IMR-90 (cell line): ENCODE results near the gene IDH3G. TPM values are rescaled to one million over a fixed set of nuclear protein-coding genes. Genes with fewer than 3 reads are reported as not detected.

Experiments used
- ATAC-seq: fragments of 200-7000 bp; cut with Tn5 transposase; 2 replicates; pipeline ENCODE4 v1.9.1; 2020; ENCODE audit warnings: low read depth, mild to moderate bottlenecking, moderate library complexity
- BruUV-seq: library from RNA; stranded (reverse); fragments of 400-500 nt; replicated peaks from 2 replicates; lab custom pipeline; 2021; lab: Mats Ljungman, UMichigan
- CTCF ChIA-PET: fragments of 300-600 bp; formaldehyde crosslinking; extraction: SDS; loops from one replicate; lab custom pipeline; 2021; ENCODE audit warnings: antibody characterized with exemption; lab: Yijun Ruan, JAX
- POLR2A ChIA-PET: fragments of 300-600 bp; sonication (Branson Sonifier 250); formaldehyde crosslinking; loops from one replicate; lab custom pipeline; 2022; ENCODE audit warnings: antibody characterized with exemption; ENCODE audit not compliant: unreplicated experiment; lab: Charles Lee
- DNase-seq: peaks from one replicate; pipeline ENCODE4 v3.0.0; 2013
- H2AFZ ChIP-seq: replicated peaks from 2 replicates; pipeline ENCODE3; 2013; ENCODE audit warnings: low read length, mild to moderate bottlenecking; ENCODE audit not compliant: poor library complexity
- H2AK5ac ChIP-seq: 2 replicates; pipeline ENCODE4 v1.6.1; 2013; ENCODE audit warnings: low read depth, low read length, inconsistent platforms
- H2AK9ac ChIP-seq: replicated peaks from 2 replicates; pipeline ENCODE3; 2013; ENCODE audit warnings: mild to moderate bottlenecking, low read depth, low read length, moderate library complexity; ENCODE audit not compliant: poor library complexity
- H2BK120ac ChIP-seq: 2 replicates; pipeline ENCODE4 v1.6.1; 2013; ENCODE audit warnings: low read depth, low read length, inconsistent platforms
- H2BK15ac ChIP-seq: 3 replicates; pipeline ENCODE4 v1.6.1; 2013; ENCODE audit warnings: low read depth, low read length, inconsistent platforms
- H2BK20ac ChIP-seq: 2 replicates; pipeline ENCODE4 v1.6.1; 2013; ENCODE audit warnings: low read depth, mild to moderate bottlenecking, inconsistent platforms, low read length, moderate library complexity
- H2BK5ac ChIP-seq: 2 replicates; pipeline ENCODE4 v1.6.1; 2013; ENCODE audit warnings: mild to moderate bottlenecking, low read depth, low read length, inconsistent platforms; ENCODE audit not compliant: poor library complexity, severe bottlenecking
- H3K14ac ChIP-seq: replicated peaks from 2 replicates; pipeline ENCODE4 v1.6.1; 2013; ENCODE audit warnings: low read depth, low read length, inconsistent platforms
- H3K18ac ChIP-seq: 2 replicates; pipeline ENCODE4 v1.6.1; 2013; ENCODE audit warnings: low read depth, low read length, control low read depth
- H3K23ac ChIP-seq: 2 replicates; pipeline ENCODE4 v1.6.1; 2013; ENCODE audit warnings: low read depth, low read length, inconsistent platforms
- H3K27ac ChIP-seq: 2 replicates; pipeline ENCODE4 v1.5.1; 2013; ENCODE audit warnings: mild to moderate bottlenecking, control low read depth, low read length; ENCODE audit not compliant: insufficient read depth
- H3K27me3 ChIP-seq: 2 replicates; pipeline ENCODE4 v1.6.1; 2013; ENCODE audit warnings: low read length; ENCODE audit not compliant: control insufficient read depth, insufficient read depth
- H3K36me3 ChIP-seq: 2 replicates; pipeline ENCODE4 v1.6.1; 2013; ENCODE audit warnings: low read length, mixed read lengths; ENCODE audit not compliant: control insufficient read depth, insufficient read depth
- H3K4ac ChIP-seq: 2 replicates; pipeline ENCODE4 v1.6.1; 2013; ENCODE audit warnings: low read depth, low read length, inconsistent platforms
- H3K4me1 ChIP-seq: 2 replicates; pipeline ENCODE4 v1.6.1; 2013; ENCODE audit warnings: low read length, mixed read lengths; ENCODE audit not compliant: control insufficient read depth, insufficient read depth
- H3K4me2 ChIP-seq: 2 replicates; pipeline ENCODE4 v1.6.1; 2013; ENCODE audit warnings: low read depth, mild to moderate bottlenecking, control low read depth, low read length, moderate library complexity
- H3K4me3 ChIP-seq: 2 replicates; pipeline ENCODE4 v1.5.1; 2013; ENCODE audit warnings: low read depth, mild to moderate bottlenecking, control low read depth, low read length, moderate library complexity; ENCODE audit not compliant: insufficient read depth
- H3K56ac ChIP-seq: 2 replicates; pipeline ENCODE4 v1.6.1; 2013; ENCODE audit warnings: low read length, inconsistent platforms; ENCODE audit not compliant: insufficient read depth; ENCODE audit errors: extremely low read depth
- H3K79me1 ChIP-seq, 2 experiments: 2 replicates each; pipeline ENCODE4 v1.6.1; 2013; ENCODE audit warnings: low read length in 2 of 2, inconsistent platforms in 1 of 2, low read depth in 1 of 2
- H3K9ac ChIP-seq: 2 replicates; pipeline ENCODE4 v1.6.1; 2013; ENCODE audit warnings: low read depth, low read length, control low read depth
- H3K9me1 ChIP-seq: 2 replicates; pipeline ENCODE4 v1.6.1; 2013; ENCODE audit warnings: low read length, inconsistent platforms; ENCODE audit not compliant: insufficient read depth
- H3K9me3 ChIP-seq: 2 replicates; pipeline ENCODE4 v1.6.1; 2013; ENCODE audit warnings: low read length; ENCODE audit not compliant: control insufficient read depth, insufficient read depth
- H4K20me1 ChIP-seq: 2 replicates; pipeline ENCODE4 v1.6.1; 2013; ENCODE audit warnings: low read length, inconsistent platforms; ENCODE audit not compliant: insufficient read depth
- H4K5ac ChIP-seq: 2 replicates; pipeline ENCODE4 v1.6.1; 2013; ENCODE audit warnings: mild to moderate bottlenecking, low read depth, low read length, control low read depth
- H4K8ac ChIP-seq, 2 experiments: 2 replicates each; pipeline ENCODE4 v1.6.1; 2013; ENCODE audit warnings: low read depth in 2 of 2, low read length in 2 of 2, control low read depth in 1 of 2, inconsistent platforms in 1 of 2
- H4K91ac ChIP-seq: 2 replicates; pipeline ENCODE4 v1.6.1; 2013; ENCODE audit warnings: low read depth, low read length, inconsistent platforms; ENCODE audit not compliant: insufficient read depth
- BHLHE40 ChIP-seq: fragments of 150-350 bp; IDR thresholded peaks from 2 replicates; pipeline ENCODE4 v1.6.1; 2016; ENCODE audit warnings: mild to moderate bottlenecking, low read depth, low read length
- MXI1 ChIP-seq: IDR thresholded peaks from 2 replicates; pipeline ENCODE4 v1.6.1; 2012; ENCODE audit warnings: low read depth, mild to moderate bottlenecking, low read length, moderate library complexity, borderline replicate concordance
- RCOR1 ChIP-seq: IDR thresholded peaks from 2 replicates; pipeline ENCODE4 v1.6.1; 2012; ENCODE audit warnings: mild to moderate bottlenecking, low read length, improper control_type of control experiment; ENCODE audit not compliant: insufficient replicate concordance
- WGBS, 2 experiments: methylation state at CpG; one replicate each; pipeline versions ENCODE4 v1.1.5 to v1.1.7; 2013; ENCODE audit warnings: missing lambda C conversion rate in 2 of 2; ENCODE audit not compliant: insufficient read length in 1 of 2; ENCODE audit errors: extremely low coverage in 2 of 2; 5-methylcytosine and 5-hydroxymethylcytosine counted together
- dilution Hi-C: fragments of 300-500 bp; cut with HindIII; formaldehyde crosslinking; loops from one replicate; pipeline ENCODE4 v1.14.3; 2018; ENCODE audit warnings: low sequenced_read_pairs; ENCODE audit not compliant: unreplicated experiment
- in situ Hi-C: fragments of 300-500 bp; cut with MboI; formaldehyde crosslinking; loops from 3 replicates; pipeline ENCODE4 v1.14.3; 2019; ENCODE audit warnings: low sequenced_read_pairs, inconsistent platforms, mixed read lengths
- intact Hi-C: fragments of 100-400 bp; cut with micrococcal nuclease; formaldehyde crosslinking; loops from 2 replicates; pipeline ENCODE4 v1.10.0; 2022
- polyA plus RNA-seq, 3 experiments: library from polyadenylated mRNA; depleted of rRNA; stranded (reverse); fragments of >200 nt; gene quantifications; 2 replicates each; pipeline ENCODE4 v1.2.3, GENCODE V29; 2012; ENCODE audit warnings: low replicate concordance in 1 of 3
- total RNA-seq: library from RNA; depleted of rRNA; stranded (reverse); fragments of >200 nt; gene quantifications from 2 replicates; pipeline ENCODE4 v1.2.3, GENCODE V29; 2012

The IDH3G gene
- total and polyA plus RNA-seq, 2 of the 4 experiments (the other 2 are of a cell fraction), result 79.4 to 85.7 TPM

GRCh38 chrX:153786669-153787068, 7.5 kb downstream of the IDH3G start:
- no peak overlapping the region for H2BK20ac ChIP-seq
- no peak overlapping the region for H3K18ac ChIP-seq
- H3K9ac ChIP-seq, result no peak overlapping the region
- no peak overlapping the region for H4K91ac ChIP-seq
- intact Hi-C loops (no loop called here), dilution Hi-C loops (no loop called here), in situ Hi-C loops (no loop called here)
- H2AK9ac ChIP-seq, result no peak overlapping the region
- H3K27me3 ChIP-seq, result no peaks in the 10 kb centered on the region
- H2AFZ ChIP-seq, result no peak overlapping the region
- ATAC-seq (no peak), DNase-seq (no peak)
- no peaks in the 10 kb centered on the region; the same call in 1 of the 2 replicates for H3K9me3 ChIP-seq
- H4K8ac ChIP-seq, result no peak overlapping the region
- no peak overlapping the region for H3K4ac ChIP-seq
- no peak overlapping the region for H2BK5ac ChIP-seq
- no peak overlapping the region for H3K14ac ChIP-seq
- peaks cover 18% of the 10 kb centered on the region; the same call in 1 of the 2 replicates for H3K36me3 ChIP-seq
- H3K4me3 ChIP-seq, result no peak overlapping the region
- H3K56ac ChIP-seq, result no peak overlapping the region
- H3K79me1 ChIP-seq, result peaks cover 0 to 9% of the 10 kb centered on the region in 2 experiments; a peak in 3 of 4 replicates
- 0 out of 2 replicates have a peak, but pooled peaks cover 6% of the 10 kb centered on the region for H4K20me1 ChIP-seq
- ChIA-PET CTCF (no interaction called here), POLR2A (no interaction called here)
- WGBS, 2 experiments, result 82% methylated on average over 14 of the region's 15 CpGs; no CpG with 5 or more reads in 1 of the 2 experiments
- BruUV-seq, result no TSS peak
- H2AK5ac ChIP-seq, result no peak overlapping the region
- no peak overlapping the region for H3K4me2 ChIP-seq
- no peak overlapping the region for H3K27ac ChIP-seq
- TF ChIP-seq RCOR1 (no peak), BHLHE40 (no peak), MXI1 (no peak)
- no peaks in the 10 kb centered on the region for H3K4me1 ChIP-seq
- no peak overlapping the region for H2BK120ac ChIP-seq
- no peaks in the 10 kb centered on the region for H3K9me1 ChIP-seq
- H3K23ac ChIP-seq, result no peak overlapping the region
- H2BK15ac ChIP-seq, result no peak overlapping the region
- H4K5ac ChIP-seq, result no peak overlapping the region
